GM12878 (cell line): ENCODE data around the gene TNPO2. TPM values are rescaled to one million over a fixed set of nuclear protein-coding genes. Genes with fewer than 3 reads are reported as not detected.

Source experiments
- ASH2L ChIP-seq: fragments of 300-600, 200-600 bp; sonication (generic); IDR thresholded peaks from 2 replicates; pipeline ENCODE4 v1.6.1; 2017; ENCODE audit warnings: low read depth, mild to moderate bottlenecking, borderline replicate concordance
- BCLAF1 ChIP-seq: fragments of 450-650 bp; IDR thresholded peaks from 2 replicates; pipeline ENCODE4 v1.6.1; 2017; ENCODE audit warnings: antibody characterized with exemption, mild to moderate bottlenecking, moderate library complexity
- IKZF1 ChIP-seq: fragments of 450-650 bp; conservative IDR thresholded peaks from 2 replicates; pipeline ENCODE4 v1.6.1; 2017; ENCODE audit warnings: antibody characterized with exemption, mild to moderate bottlenecking
- LARP7 ChIP-seq: fragments of 450-650 bp; IDR thresholded peaks from 2 replicates; pipeline ENCODE4 v1.6.1; 2017; ENCODE audit warnings: mild to moderate bottlenecking
- USF2 ChIP-seq: IDR thresholded peaks from 2 replicates; pipeline ENCODE4 v1.6.1; 2011; ENCODE audit warnings: low read depth, low read length, improper control_type of control experiment, borderline replicate concordance
- polyA plus RNA-seq, 11 experiments: library from polyadenylated mRNA; depleted of rRNA in 4 of 11; unstranded in 6 of 11; stranded (reverse) in 5 of 11; fragments of >200 nt; fragmentation: Nextera tagmentation in 4 of 11; fragmentation: Illumina TruSeq in 1 of 11; extraction: Ambion mirVana in 4 of 11; extraction: Trizol in 1 of 11; gene quantifications; 1 replicate in 1 of 11; 2 replicates in 10 of 11; pipeline versions ENCODE4 v1.2.1 to v1.2.3, GENCODE V29; 2011 to 2016; ENCODE audit warnings: inconsistent platforms in 2 of 11, missing spikeins in 2 of 11, low read depth in 1 of 11
- total RNA-seq, 4 experiments: library from RNA; depleted of rRNA in 3 of 4; stranded (reverse); fragments of >200 nt in 3 of 4; fragmentation: Illumina TruSeq in 1 of 4; extraction: Trizol in 1 of 4; gene quantifications; 2 replicates each; pipeline versions ENCODE4 v1.2.1 to v1.2.3, GENCODE V29; 2013 to 2021
- TF ChIP-seq, protein P1 (sequence below): IDR thresholded peaks from 2 replicates; pipeline ENCODE4 v1.6.1; 2012; ENCODE audit warnings: low read length, inconsistent platforms
- TF ChIP-seq, protein P2 (sequence below): IDR thresholded peaks from 2 replicates; pipeline ENCODE4 v1.6.1; 2012; ENCODE audit warnings: mild to moderate bottlenecking, low read depth, low read length
- TF ChIP-seq, protein P3 (sequence below): fragments of 450-650 bp; conservative IDR thresholded peaks from 2 replicates; pipeline ENCODE4 v1.6.1; 2017; ENCODE audit warnings: mild to moderate bottlenecking, moderate library complexity
- TF ChIP-seq, protein P4 (sequence below): fragments of 450-650 bp; IDR thresholded peaks from 2 replicates; pipeline ENCODE4 v1.6.1; 2018; ENCODE audit warnings: borderline replicate concordance, mild to moderate bottlenecking; ENCODE audit not compliant: partially characterized antibody

Gene TNPO2
- total and polyA plus RNA-seq, 10 of the 15 experiments (the other 5 are each of a cell fraction or from before 2014, with no cell fraction given): 5.5 to 99.7 (median 29.6) TPM

DNA sequence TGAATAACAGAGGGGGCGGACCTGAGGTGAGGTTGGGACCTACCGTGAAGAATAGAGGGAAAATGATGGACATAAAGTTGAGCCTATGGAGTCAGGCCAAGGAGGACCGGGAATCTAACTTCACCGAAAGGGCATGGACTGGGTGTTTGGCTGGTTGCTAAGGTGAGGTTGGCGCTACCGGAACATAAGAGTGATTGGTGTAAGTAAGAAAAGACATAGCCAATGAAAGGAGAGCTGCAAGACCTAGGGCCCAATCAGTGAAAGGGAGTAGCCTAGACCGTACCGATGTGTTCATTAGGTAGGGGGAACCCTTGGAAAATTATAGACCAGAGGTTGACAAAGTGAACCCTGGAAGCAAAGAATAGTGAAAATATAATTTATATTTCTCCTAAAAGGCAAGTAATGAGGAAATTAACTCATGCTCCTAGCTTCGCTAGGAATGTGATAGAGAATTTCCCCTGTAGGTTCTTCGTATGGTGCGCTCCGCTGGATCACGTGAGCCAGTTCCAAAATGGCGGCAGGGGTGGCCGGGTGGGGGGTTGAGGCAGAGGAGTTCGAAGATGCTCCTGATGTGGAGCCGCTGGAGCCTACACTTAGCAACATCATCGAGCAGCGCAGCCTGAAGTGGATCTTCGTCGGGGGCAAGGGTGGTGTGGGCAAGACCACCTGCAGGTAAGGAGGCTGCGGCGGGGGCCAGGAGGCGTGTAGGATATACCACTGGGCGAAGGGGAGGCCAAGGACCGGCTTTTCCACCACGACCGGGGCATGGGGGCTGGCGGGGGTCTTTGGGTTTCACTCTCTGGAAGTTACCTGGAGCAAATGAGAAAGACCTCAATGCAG is 13.5 kb upstream of the TNPO2 start, which contains the start of gene GET3 (continued):
- peak; percentile 87 for TF ChIP-seq USF2
- TF ChIP-seq, protein P1, sequence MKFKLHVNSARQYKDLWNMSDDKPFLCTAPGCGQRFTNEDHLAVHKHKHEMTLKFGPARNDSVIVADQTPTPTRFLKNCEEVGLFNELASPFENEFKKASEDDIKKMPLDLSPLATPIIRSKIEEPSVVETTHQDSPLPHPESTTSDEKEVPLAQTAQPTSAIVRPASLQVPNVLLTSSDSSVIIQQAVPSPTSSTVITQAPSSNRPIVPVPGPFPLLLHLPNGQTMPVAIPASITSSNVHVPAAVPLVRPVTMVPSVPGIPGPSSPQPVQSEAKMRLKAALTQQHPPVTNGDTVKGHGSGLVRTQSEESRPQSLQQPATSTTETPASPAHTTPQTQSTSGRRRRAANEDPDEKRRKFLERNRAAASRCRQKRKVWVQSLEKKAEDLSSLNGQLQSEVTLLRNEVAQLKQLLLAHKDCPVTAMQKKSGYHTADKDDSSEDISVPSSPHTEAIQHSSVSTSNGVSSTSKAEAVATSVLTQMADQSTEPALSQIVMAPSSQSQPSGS: no peak
- peak; percentile 62; the same call in 1 of the 2 replicates for TF ChIP-seq LARP7
- TF ChIP-seq, protein P2, sequence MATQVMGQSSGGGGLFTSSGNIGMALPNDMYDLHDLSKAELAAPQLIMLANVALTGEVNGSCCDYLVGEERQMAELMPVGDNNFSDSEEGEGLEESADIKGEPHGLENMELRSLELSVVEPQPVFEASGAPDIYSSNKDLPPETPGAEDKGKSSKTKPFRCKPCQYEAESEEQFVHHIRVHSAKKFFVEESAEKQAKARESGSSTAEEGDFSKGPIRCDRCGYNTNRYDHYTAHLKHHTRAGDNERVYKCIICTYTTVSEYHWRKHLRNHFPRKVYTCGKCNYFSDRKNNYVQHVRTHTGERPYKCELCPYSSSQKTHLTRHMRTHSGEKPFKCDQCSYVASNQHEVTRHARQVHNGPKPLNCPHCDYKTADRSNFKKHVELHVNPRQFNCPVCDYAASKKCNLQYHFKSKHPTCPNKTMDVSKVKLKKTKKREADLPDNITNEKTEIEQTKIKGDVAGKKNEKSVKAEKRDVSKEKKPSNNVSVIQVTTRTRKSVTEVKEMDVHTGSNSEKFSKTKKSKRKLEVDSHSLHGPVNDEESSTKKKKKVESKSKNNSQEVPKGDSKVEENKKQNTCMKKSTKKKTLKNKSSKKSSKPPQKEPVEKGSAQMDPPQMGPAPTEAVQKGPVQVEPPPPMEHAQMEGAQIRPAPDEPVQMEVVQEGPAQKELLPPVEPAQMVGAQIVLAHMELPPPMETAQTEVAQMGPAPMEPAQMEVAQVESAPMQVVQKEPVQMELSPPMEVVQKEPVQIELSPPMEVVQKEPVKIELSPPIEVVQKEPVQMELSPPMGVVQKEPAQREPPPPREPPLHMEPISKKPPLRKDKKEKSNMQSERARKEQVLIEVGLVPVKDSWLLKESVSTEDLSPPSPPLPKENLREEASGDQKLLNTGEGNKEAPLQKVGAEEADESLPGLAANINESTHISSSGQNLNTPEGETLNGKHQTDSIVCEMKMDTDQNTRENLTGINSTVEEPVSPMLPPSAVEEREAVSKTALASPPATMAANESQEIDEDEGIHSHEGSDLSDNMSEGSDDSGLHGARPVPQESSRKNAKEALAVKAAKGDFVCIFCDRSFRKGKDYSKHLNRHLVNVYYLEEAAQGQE: 0 out of 2 replicates have a peak, but pooled peaks have one; percentile 17
- no peak for TF ChIP-seq ASH2L
- peak; percentile 56 for TF ChIP-seq IKZF1
- peak; percentile 92 for TF ChIP-seq BCLAF1
- TF ChIP-seq, protein P3, sequence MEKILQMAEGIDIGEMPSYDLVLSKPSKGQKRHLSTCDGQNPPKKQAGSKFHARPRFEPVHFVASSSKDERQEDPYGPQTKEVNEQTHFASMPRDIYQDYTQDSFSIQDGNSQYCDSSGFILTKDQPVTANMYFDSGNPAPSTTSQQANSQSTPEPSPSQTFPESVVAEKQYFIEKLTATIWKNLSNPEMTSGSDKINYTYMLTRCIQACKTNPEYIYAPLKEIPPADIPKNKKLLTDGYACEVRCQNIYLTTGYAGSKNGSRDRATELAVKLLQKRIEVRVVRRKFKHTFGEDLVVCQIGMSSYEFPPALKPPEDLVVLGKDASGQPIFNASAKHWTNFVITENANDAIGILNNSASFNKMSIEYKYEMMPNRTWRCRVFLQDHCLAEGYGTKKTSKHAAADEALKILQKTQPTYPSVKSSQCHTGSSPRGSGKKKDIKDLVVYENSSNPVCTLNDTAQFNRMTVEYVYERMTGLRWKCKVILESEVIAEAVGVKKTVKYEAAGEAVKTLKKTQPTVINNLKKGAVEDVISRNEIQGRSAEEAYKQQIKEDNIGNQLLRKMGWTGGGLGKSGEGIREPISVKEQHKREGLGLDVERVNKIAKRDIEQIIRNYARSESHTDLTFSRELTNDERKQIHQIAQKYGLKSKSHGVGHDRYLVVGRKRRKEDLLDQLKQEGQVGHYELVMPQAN: peak; percentile 79
- TF ChIP-seq, protein P4, sequence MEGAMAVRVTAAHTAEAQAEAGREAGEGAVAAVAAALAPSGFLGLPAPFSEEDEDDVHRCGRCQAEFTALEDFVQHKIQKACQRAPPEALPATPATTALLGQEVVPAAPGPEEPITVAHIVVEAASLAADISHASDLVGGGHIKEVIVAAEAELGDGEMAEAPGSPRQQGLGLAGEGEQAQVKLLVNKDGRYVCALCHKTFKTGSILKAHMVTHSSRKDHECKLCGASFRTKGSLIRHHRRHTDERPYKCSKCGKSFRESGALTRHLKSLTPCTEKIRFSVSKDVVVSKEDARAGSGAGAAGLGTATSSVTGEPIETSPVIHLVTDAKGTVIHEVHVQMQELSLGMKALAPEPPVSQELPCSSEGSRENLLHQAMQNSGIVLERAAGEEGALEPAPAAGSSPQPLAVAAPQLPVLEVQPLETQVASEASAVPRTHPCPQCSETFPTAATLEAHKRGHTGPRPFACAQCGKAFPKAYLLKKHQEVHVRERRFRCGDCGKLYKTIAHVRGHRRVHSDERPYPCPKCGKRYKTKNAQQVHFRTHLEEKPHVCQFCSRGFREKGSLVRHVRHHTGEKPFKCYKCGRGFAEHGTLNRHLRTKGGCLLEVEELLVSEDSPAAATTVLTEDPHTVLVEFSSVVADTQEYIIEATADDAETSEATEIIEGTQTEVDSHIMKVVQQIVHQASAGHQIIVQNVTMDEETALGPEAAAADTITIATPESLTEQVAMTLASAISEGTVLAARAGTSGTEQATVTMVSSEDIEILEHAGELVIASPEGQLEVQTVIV: peak; percentile 70
